Activated naive CD8-positive, alpha-beta T cell treated with anti-CD3 and anti-CD28 coated beads, Interleukin-2, amount 50 U/mL, for 24 hours (primary cell): ENCODE data around the gene ZNF329.
"Not testable (repeated sequence)": the region's sequence is repeated elsewhere in the genome, so short reads cannot be mapped to it uniquely, and the experiment has no call there.

Experiments
- ATAC-seq: fragments of 150-1000 bp; cut with Tn5 transposase; one replicate; pipeline ENCODE4 v1.10.0; 2021
- DNase-seq: peaks from one replicate; pipeline ENCODE4 v3.0.0; 2021
- H3K27ac Mint-ChIP-seq: one replicate; pipeline ENCODE4 v1.8.0; 2021; ENCODE audit warnings: mild to moderate bottlenecking, mixed read lengths
- H3K27me3 Mint-ChIP-seq: one replicate; pipeline ENCODE4 v1.8.0; 2021; ENCODE audit warnings: mixed read lengths
- H3K36me3 Mint-ChIP-seq: one replicate; pipeline ENCODE4 v1.8.0; 2021; ENCODE audit warnings: low read depth, mixed read lengths
- H3K4me1 Mint-ChIP-seq: one replicate; pipeline ENCODE4 v1.8.0; 2021; ENCODE audit warnings: mixed read lengths
- H3K4me3 Mint-ChIP-seq: one replicate; pipeline ENCODE4 v1.8.0; 2021; ENCODE audit warnings: mild to moderate bottlenecking, moderate library complexity, mixed read lengths
- H3K9me3 Mint-ChIP-seq: one replicate; pipeline ENCODE4 v1.8.0; 2021; ENCODE audit warnings: mixed read lengths

Gene ZNF329

GRCh38 chr19:58153386-58153785 lies 2.8 kb upstream of the ZNF329 start:
- Mint-ChIP-seq H3K4me1 (peaks cover 35% of the 10 kb centered on the region), H3K9me3 (peaks cover 26% of the 10 kb centered on the region), H3K27ac (no peak overlapping the region), H3K27me3 (no peaks in the 10 kb centered on the region), H3K4me3 (no peak overlapping the region), H3K36me3 (peaks cover 25% of the 10 kb centered on the region)
- no peak for ATAC-seq
- no peak for DNase-seq

- Mint-ChIP-seq H3K4me1 (peaks cover 26% of the 10 kb centered on the region), H3K36me3 (peaks cover 47% of the 10 kb centered on the region), H3K9me3 (peaks cover 32% of the 10 kb centered on the region)
- ATAC-seq, H3K27me3 Mint-ChIP-seq, H3K27ac Mint-ChIP-seq, DNase-seq, H3K4me3 Mint-ChIP-seq: not testable (repeated sequence)
These were observed 3.1 kb downstream of the ZNF329 start for GRCh38 chr19:58147475-58147874.

GRCh38 chr19:58145849-58146248 lies 4.7 kb downstream of the ZNF329 start:
- Mint-ChIP-seq H3K27me3 (no peaks in the 10 kb centered on the region), H3K4me1 (peaks cover 16% of the 10 kb centered on the region), H3K36me3 (peaks cover 60% of the 10 kb centered on the region), H3K9me3 (peaks cover 27% of the 10 kb centered on the region), H3K27ac (no peak overlapping the region), H3K4me3 (no peak overlapping the region)
- no peak for ATAC-seq
- no peak for DNase-seq

GRCh38 chr19:58134244-58134643 lies 16.3 kb downstream of the ZNF329 start:
- Mint-ChIP-seq H3K9me3 (peaks cover 59% of the 10 kb centered on the region), H3K27me3 (no peaks in the 10 kb centered on the region), H3K4me1 (no peaks in the 10 kb centered on the region), H3K27ac (no peak overlapping the region), H3K4me3 (no peak overlapping the region), H3K36me3 (peaks cover 92% of the 10 kb centered on the region)
- DNase-seq: no peak
- ATAC-seq: no peak

GRCh38 chr19:58129284-58129683 lies 21.3 kb downstream of the ZNF329 start:
- H3K9me3 Mint-ChIP-seq: peaks cover 74% of the 10 kb centered on the region
- peaks cover 92% of the 10 kb centered on the region for H3K36me3 Mint-ChIP-seq
- H3K4me3 Mint-ChIP-seq: no peak overlapping the region
- DNase-seq: no peak
- no peak for ATAC-seq
- no peaks in the 10 kb centered on the region for H3K4me1 Mint-ChIP-seq
- H3K27me3 Mint-ChIP-seq: no peaks in the 10 kb centered on the region
- no peak overlapping the region for H3K27ac Mint-ChIP-seq

- Mint-ChIP-seq H3K36me3 (peaks cover 86% of the 10 kb centered on the region), H3K4me3 (no peak overlapping the region), H3K4me1 (no peaks in the 10 kb centered on the region), H3K27ac (no peak overlapping the region), H3K27me3 (no peaks in the 10 kb centered on the region), H3K9me3 (peaks cover 71% of the 10 kb centered on the region)
- no peak for DNase-seq
- ATAC-seq: no peak
These were observed 22.4 kb downstream of the ZNF329 start for GRCh38 chr19:58128041-58128685.

GRCh38 chr19:58123354-58123753 lies 27.2 kb downstream of the ZNF329 start:
- no peaks in the 10 kb centered on the region for H3K27me3 Mint-ChIP-seq
- ATAC-seq: no peak
- H3K9me3 Mint-ChIP-seq: peaks cover 83% of the 10 kb centered on the region
- DNase-seq: no peak
- H3K4me1 Mint-ChIP-seq: no peaks in the 10 kb centered on the region
- H3K27ac Mint-ChIP-seq: no peak overlapping the region
- peaks cover 65% of the 10 kb centered on the region for H3K36me3 Mint-ChIP-seq
- H3K4me3 Mint-ChIP-seq: no peak overlapping the region

- no peaks in the 10 kb centered on the region for H3K4me1 Mint-ChIP-seq
- H3K36me3 Mint-ChIP-seq: peaks cover 60% of the 10 kb centered on the region
- H3K4me3 Mint-ChIP-seq: no peak overlapping the region
- H3K27ac Mint-ChIP-seq: no peak overlapping the region
- ATAC-seq: no peak
- peaks cover 80% of the 10 kb centered on the region for H3K9me3 Mint-ChIP-seq
- no peak for DNase-seq
- H3K27me3 Mint-ChIP-seq: peaks cover 4% of the 10 kb centered on the region
These were observed 31.4 kb downstream of the ZNF329 start for GRCh38 chr19:58118979-58119733.

GRCh38 chr19:58117841-58118575 lies 32.6 kb downstream of the ZNF329 start:
- no peak for DNase-seq
- Mint-ChIP-seq H3K27ac (no peak overlapping the region), H3K27me3 (peaks cover 4% of the 10 kb centered on the region), H3K9me3 (peaks cover 78% of the 10 kb centered on the region), H3K4me3 (no peak overlapping the region), H3K36me3 (peaks cover 61% of the 10 kb centered on the region), H3K4me1 (no peaks in the 10 kb centered on the region)
- no peak for ATAC-seq

- Mint-ChIP-seq H3K27me3 (no peaks in the 10 kb centered on the region), H3K4me1 (no peaks in the 10 kb centered on the region), H3K27ac (no peak overlapping the region), H3K4me3 (no peak overlapping the region), H3K9me3 (peaks cover 59% of the 10 kb centered on the region), H3K36me3 (peaks cover 42% of the 10 kb centered on the region)
- no peak for DNase-seq
- ATAC-seq: no peak
These were observed 42.1 kb downstream of the ZNF329 start for GRCh38 chr19:58108546-58108817.

- Mint-ChIP-seq H3K4me3 (no peak overlapping the region), H3K4me1 (no peaks in the 10 kb centered on the region), H3K27ac (no peak overlapping the region), H3K36me3 (peaks cover 42% of the 10 kb centered on the region), H3K9me3 (peaks cover 60% of the 10 kb centered on the region), H3K27me3 (no peaks in the 10 kb centered on the region)
- DNase-seq (no peak), ATAC-seq (no peak)
These were observed 42.6 kb downstream of the ZNF329 start for GRCh38 chr19:58107778-58108545.

- H3K4me3 Mint-ChIP-seq: peak overlapping the region; percentile 83
- no peaks in the 10 kb centered on the region for H3K27me3 Mint-ChIP-seq
- H3K27ac Mint-ChIP-seq: peak overlapping the region; percentile 98
- H3K4me1 Mint-ChIP-seq: peaks cover 12% of the 10 kb centered on the region
- DNase-seq: no peak
- H3K9me3 Mint-ChIP-seq: peaks cover 30% of the 10 kb centered on the region
- peaks cover 18% of the 10 kb centered on the region for H3K36me3 Mint-ChIP-seq
- no peak for ATAC-seq
These were observed 51.9 kb downstream of the ZNF329 start for GRCh38 chr19:58098682-58098998.

GRCh38 chr19:58097781-58098681 lies 52.6 kb downstream of the ZNF329 start, which contains the start of gene ZSCAN18:
ZSCAN18 (minus strand) TSS chr19:58098231; CDS start chr19:58090267, 7,964 bp downstream.
- H3K27ac Mint-ChIP-seq: peak within 1 kb of the TSS; percentile 98
- DNase-seq (peak; percentile 96), ATAC-seq (peak; percentile 98)
- peaks cover 18% of the 10 kb centered on the region for H3K36me3 Mint-ChIP-seq
- peaks cover 30% of the 10 kb centered on the region for H3K9me3 Mint-ChIP-seq
- H3K27me3 Mint-ChIP-seq: no peaks in the 10 kb centered on the region
- H3K4me1 Mint-ChIP-seq: peaks cover 12% of the 10 kb centered on the region
- peak within 1 kb of the TSS; percentile 83 for H3K4me3 Mint-ChIP-seq

GRCh38 chr19:58097349-58097748 lies 53.2 kb downstream of the ZNF329 start:
- DNase-seq (no peak), ATAC-seq (no peak)
- Mint-ChIP-seq H3K36me3 (peaks cover 19% of the 10 kb centered on the region), H3K4me1 (peaks cover 12% of the 10 kb centered on the region), H3K9me3 (peaks cover 26% of the 10 kb centered on the region), H3K27me3 (no peaks in the 10 kb centered on the region), H3K4me3 (peak overlapping the region; percentile 70), H3K27ac (peak overlapping the region; percentile 77)
